ENCODE data around the gene MICAL3.

DNA sequence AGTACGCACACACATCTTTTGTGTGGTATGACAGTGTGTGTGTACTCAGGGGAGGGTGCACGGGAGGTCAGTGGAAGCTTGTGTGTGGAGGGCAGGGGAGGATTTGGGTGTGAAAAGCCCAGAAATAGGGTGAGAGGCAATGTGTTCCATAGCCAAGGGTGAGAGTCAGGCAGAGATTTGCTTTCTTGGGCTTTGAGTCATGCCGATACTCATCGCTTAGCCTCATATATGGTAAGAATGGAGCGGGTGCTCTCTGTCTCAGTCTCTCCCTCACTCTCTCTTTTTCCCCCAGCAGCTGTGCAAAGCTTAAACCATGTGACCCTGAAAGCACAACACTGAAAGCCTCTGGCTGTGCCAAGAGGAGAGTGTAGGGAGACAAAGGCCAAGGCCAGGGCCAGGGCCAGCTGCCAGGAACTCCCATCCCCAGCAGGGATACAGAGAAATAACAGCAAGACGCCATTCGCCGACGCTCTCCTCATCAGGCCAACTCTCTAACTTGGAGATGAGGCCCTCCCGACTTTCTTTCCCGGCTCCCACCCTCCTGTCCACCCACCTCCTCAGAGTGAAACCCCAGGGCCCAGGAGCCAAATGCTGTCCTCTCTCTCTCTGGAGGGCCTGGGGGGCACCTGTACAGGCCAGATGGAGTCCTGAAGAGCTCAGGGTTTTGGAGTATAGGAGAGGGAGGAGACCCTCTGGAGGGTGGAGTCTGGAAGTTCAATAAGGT is 20.3 kb upstream of the MICAL3 start:
- TF ChIP-seq SP1 (IDR thresholded peaks at IDR 0.05) (no peak), TARDBP (IDR thresholded peaks at IDR 0.05) (no peak), FOXA1 (IDR thresholded peaks at IDR 0.05) (no peak)
